PFSK-1 (cell line): ENCODE measurements around the gene PDE8B.

Experiments
- FOXP2 ChIP-seq: optimal IDR thresholded peaks from 2 replicates; pipeline ENCODE3; 2011; ENCODE audit warnings: borderline replicate concordance, control low read depth, inconsistent platforms; ENCODE audit not compliant: insufficient read depth; ENCODE audit errors: extremely low read length, extremely low read depth
- POLR2AphosphoS5 ChIP-seq: IDR thresholded peaks from 2 replicates; pipeline ENCODE4 v1.6.1; 2012; ENCODE audit warnings: low read depth, mild to moderate bottlenecking, control low read depth, low read length, moderate library complexity
- REST ChIP-seq, 2 experiments: IDR thresholded peaks; 2 replicates each; pipeline versions ENCODE4 v1.6.1 to v1.8.0; 2011 to 2012; ENCODE audit warnings: low read depth in 2 of 2, low read length in 2 of 2, control low read depth in 1 of 2, inconsistent platforms in 1 of 2, mild to moderate bottlenecking in 1 of 2, moderate library complexity in 1 of 2; ENCODE audit not compliant: insufficient read depth in 1 of 2
- SIN3A ChIP-seq: IDR thresholded peaks from 2 replicates; pipeline ENCODE4 v1.6.1; 2012; ENCODE audit warnings: mild to moderate bottlenecking, low read length, moderate library complexity, borderline replicate concordance; ENCODE audit not compliant: insufficient read depth
- TAF1 ChIP-seq: IDR thresholded peaks from 2 replicates; pipeline ENCODE4 v1.6.1; 2012; ENCODE audit warnings: low read length, control low read depth, borderline replicate concordance; ENCODE audit not compliant: insufficient read depth

Gene PDE8B

GRCh38 chr5:77380636-77381035, 170.2 kb downstream of the PDE8B start:
- no peak for TF ChIP-seq FOXP2
- no peak for TF ChIP-seq TAF1
- TF ChIP-seq POLR2AphosphoS5: no peak
- TF ChIP-seq REST (IDR thresholded peaks at IDR 0.05; ENCODE audit: insufficient read depth in 1 of 2, low read depth in 2 of 2, low read length in 2 of 2): no peak
- TF ChIP-seq SIN3A: no peak

- no peak for TF ChIP-seq REST (IDR thresholded peaks at IDR 0.05; ENCODE audit: insufficient read depth in 1 of 2, low read depth in 2 of 2, low read length in 2 of 2)
- no peak for TF ChIP-seq POLR2AphosphoS5
- TF ChIP-seq TAF1: no peak
- no peak for TF ChIP-seq FOXP2
- no peak for TF ChIP-seq SIN3A
Observed at GRCh38 chr5:77389746-77390145, 179.3 kb downstream of the PDE8B start.

GRCh38 chr5:77390221-77390620, 179.7 kb downstream of the PDE8B start:
- TF ChIP-seq POLR2AphosphoS5 (no peak), TAF1 (no peak), SIN3A (no peak), FOXP2 (no peak), REST (IDR thresholded peaks at IDR 0.05; ENCODE audit: insufficient read depth in 1 of 2, low read depth in 2 of 2, low read length in 2 of 2) (no peak)

- TF ChIP-seq SIN3A: no peak
- no peak for TF ChIP-seq REST (IDR thresholded peaks at IDR 0.05; ENCODE audit: insufficient read depth in 1 of 2, low read depth in 2 of 2, low read length in 2 of 2)
- no peak for TF ChIP-seq FOXP2
- no peak for TF ChIP-seq POLR2AphosphoS5
- TF ChIP-seq TAF1: no peak
Observed at GRCh38 chr5:77390795-77391194, 180.3 kb downstream of the PDE8B start.

DNA sequence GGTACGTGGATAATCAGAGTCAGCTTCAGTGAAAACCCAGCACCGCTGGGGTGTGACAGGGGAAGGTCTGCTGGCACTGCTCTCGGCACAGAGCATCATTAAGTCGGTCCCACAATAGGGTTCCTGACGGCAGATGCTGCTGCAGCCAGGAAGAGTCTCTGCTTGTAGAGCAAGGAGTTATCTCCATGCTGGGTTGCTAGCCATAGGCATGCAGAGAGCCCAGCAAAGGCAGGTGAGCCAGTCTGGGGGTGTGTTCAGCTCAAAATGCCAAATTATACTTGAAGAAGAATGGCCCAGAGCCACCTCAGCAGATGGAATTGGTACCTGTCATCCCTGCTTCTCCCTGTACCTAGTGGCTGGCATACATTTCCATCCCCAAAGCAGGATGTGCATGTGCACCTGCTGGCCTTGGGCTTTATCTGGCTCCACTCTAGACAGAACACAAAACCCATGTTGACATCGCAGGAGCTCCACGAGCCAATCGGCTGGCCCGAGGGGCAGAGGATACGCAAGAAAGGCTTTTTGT, 180.8 kb downstream of the PDE8B start:
- TF ChIP-seq REST (IDR thresholded peaks at IDR 0.05; ENCODE audit: insufficient read depth in 1 of 2, low read depth in 2 of 2, low read length in 2 of 2) (no peak), FOXP2 (no peak), POLR2AphosphoS5 (no peak), SIN3A (no peak), TAF1 (no peak)
